Gastrocnemius medialis (tissue), 4 donors: Measurements from ENCODE around the gene ZC2HC1B. TPM values are rescaled to one million over a fixed set of nuclear protein-coding genes. Genes with fewer than 3 reads are reported as not detected.

Experiments used
- ATAC-seq, 2 donors: fragments of 150-250 bp; one replicate each; pipeline ENCODE4 v1.9.1; 2016
- DNase-seq, 2 donors: peaks; one replicate each; pipeline ENCODE4 v3.0.0-alpha.2; 2019
- H3K27ac ChIP-seq, 4 donors: fragments of 200-600 bp; sonication (generic); 1 replicate in 1 of 4; 2 replicates in 3 of 4; pipeline ENCODE4 v1.5.1; 2016 to 2018; ENCODE audit warnings: mild to moderate bottlenecking in 2 of 4, moderate library complexity in 1 of 4
- H3K27me3 ChIP-seq, 3 donors: fragments of 200-600 bp; sonication (generic) in 2 of 3; 1 replicate in 1 of 3; 2 replicates in 2 of 3; pipeline versions ENCODE4 v1.5.1 to v1.6.0; 2016 to 2019; ENCODE audit warnings: mild to moderate bottlenecking in 1 of 3, moderate library complexity in 1 of 3
- H3K36me3 ChIP-seq, 2 donors: fragments of 200-600 bp; sonication (generic) in 1 of 2; one replicate each; pipeline ENCODE4 v1.5.1; 2017 to 2018
- H3K4me1 ChIP-seq, 2 donors: fragments of 200-600 bp; sonication (generic) in 1 of 2; one replicate each; pipeline ENCODE4 v1.5.1; 2016 to 2017; ENCODE audit warnings: mild to moderate bottlenecking in 2 of 2
- H3K4me3 ChIP-seq, 4 donors: fragments of 200-600 bp; sonication (generic) in 3 of 4; 1 replicate in 1 of 4; 2 replicates in 3 of 4; pipeline ENCODE4 v1.5.1; 2016 to 2019; ENCODE audit warnings: mild to moderate bottlenecking in 2 of 4
- H3K9me3 ChIP-seq, 3 donors: fragments of 200-600 bp; sonication (generic) in 2 of 3; 1 replicate in 1 of 3; 2 replicates in 2 of 3; pipeline ENCODE4 v1.5.1; 2016 to 2019
- POLR2A ChIP-seq, 2 donors: fragments of 450-650 bp; IDR thresholded peaks; one replicate each; pipeline ENCODE4 v1.6.1; 2017; ENCODE audit warnings: antibody characterized with exemption in 2 of 2, mild to moderate bottlenecking in 2 of 2, moderate library complexity in 2 of 2
- in situ Hi-C, 4 donors: fragments of 200-750 bp; cut with MboI; loops; one replicate each; pipeline versions ENCODE4 v1.15.0 to v1.8.0; 2017; ENCODE audit warnings: low sequenced_read_pairs in 4 of 4
- intact Hi-C: fragments of 100-400 bp; cut with DNase I; formaldehyde crosslinking; loops from one replicate; pipeline ENCODE4 v1.15.1; 2023; ENCODE audit warnings: low total_unique reads
- total RNA-seq, 4 donors: library from RNA; depleted of rRNA; stranded (reverse); fragments of >200 nt; gene quantifications; one replicate each; pipeline versions ENCODE4 v1.1.0 to v1.2.3, GENCODE V29; 2016
- TF ChIP-seq, protein P1 (sequence below), 5 experiments: fragments of 450-650 bp in 3 of 5; fragments of 200-600 bp in 2 of 5; sonication (generic) in 2 of 5; IDR thresholded peaks in 4 of 5; conservative IDR thresholded peaks in 1 of 5; 1 replicate in 4 of 5; 2 replicates in 1 of 5; pipeline ENCODE4 v1.5.1; 2016 to 2019; ENCODE audit warnings: antibody characterized with exemption in 5 of 5, mild to moderate bottlenecking in 3 of 5, moderate library complexity in 3 of 5

The ZC2HC1B gene
- total RNA-seq, 4 donors from 2014 or later = not detected

DNA sequence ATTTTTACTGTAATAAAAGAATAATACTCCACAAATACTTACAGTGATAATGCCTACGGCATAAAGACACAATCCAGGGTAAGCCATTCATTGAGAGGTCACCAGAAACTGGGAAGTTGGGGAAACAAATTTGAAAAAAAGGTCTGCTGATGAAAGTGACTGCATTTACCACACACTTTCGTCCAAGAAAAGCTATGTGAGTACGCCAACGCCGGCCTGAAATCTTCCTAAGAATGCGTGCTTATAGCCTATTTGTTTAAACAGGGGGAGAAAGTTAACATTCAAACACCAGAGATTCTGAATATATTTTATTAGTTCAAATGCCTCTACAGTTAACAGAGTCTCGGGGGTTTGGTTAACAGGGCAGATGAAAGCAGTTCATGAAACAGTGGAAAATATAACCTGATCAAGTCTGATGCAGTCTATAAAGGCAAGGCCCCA lies 21.8 kb upstream of the ZC2HC1B start:
- Histone ChIP-seq H3K4me3 (peak overlapping the region; percentile 71 to 89 (median 84)), H3K27ac (peak overlapping the region; percentile 85 to 94 (median 89)), H3K27me3 (no peaks in the 10 kb centered on the region), H3K36me3 (peaks cover 3 to 32% of the 10 kb centered on the region in 2 donors), H3K9me3 (no peaks in the 10 kb centered on the region), H3K4me1 (peaks cover 9 to 14% of the 10 kb centered on the region in 2 donors)
- DNase-seq (no peak), ATAC-seq (peak; percentile 32 to 55)
- no peak for TF ChIP-seq POLR2A (IDR thresholded peaks at IDR 0.05)
- TF ChIP-seq, protein P1, sequence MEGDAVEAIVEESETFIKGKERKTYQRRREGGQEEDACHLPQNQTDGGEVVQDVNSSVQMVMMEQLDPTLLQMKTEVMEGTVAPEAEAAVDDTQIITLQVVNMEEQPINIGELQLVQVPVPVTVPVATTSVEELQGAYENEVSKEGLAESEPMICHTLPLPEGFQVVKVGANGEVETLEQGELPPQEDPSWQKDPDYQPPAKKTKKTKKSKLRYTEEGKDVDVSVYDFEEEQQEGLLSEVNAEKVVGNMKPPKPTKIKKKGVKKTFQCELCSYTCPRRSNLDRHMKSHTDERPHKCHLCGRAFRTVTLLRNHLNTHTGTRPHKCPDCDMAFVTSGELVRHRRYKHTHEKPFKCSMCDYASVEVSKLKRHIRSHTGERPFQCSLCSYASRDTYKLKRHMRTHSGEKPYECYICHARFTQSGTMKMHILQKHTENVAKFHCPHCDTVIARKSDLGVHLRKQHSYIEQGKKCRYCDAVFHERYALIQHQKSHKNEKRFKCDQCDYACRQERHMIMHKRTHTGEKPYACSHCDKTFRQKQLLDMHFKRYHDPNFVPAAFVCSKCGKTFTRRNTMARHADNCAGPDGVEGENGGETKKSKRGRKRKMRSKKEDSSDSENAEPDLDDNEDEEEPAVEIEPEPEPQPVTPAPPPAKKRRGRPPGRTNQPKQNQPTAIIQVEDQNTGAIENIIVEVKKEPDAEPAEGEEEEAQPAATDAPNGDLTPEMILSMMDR (IDR thresholded peaks at IDR 0.05 in 4 of 5, conservative IDR thresholded peaks at IDR 0.05 in 1 of 5) = no peak
- intact Hi-C loops (loop anchor here (2.0 kb wide), 3 partner anchors 164 to 392 kb away; partner anchors contain the start of genes ADAT2 and PEX3), in situ Hi-C loops (no loop called here)

DNA sequence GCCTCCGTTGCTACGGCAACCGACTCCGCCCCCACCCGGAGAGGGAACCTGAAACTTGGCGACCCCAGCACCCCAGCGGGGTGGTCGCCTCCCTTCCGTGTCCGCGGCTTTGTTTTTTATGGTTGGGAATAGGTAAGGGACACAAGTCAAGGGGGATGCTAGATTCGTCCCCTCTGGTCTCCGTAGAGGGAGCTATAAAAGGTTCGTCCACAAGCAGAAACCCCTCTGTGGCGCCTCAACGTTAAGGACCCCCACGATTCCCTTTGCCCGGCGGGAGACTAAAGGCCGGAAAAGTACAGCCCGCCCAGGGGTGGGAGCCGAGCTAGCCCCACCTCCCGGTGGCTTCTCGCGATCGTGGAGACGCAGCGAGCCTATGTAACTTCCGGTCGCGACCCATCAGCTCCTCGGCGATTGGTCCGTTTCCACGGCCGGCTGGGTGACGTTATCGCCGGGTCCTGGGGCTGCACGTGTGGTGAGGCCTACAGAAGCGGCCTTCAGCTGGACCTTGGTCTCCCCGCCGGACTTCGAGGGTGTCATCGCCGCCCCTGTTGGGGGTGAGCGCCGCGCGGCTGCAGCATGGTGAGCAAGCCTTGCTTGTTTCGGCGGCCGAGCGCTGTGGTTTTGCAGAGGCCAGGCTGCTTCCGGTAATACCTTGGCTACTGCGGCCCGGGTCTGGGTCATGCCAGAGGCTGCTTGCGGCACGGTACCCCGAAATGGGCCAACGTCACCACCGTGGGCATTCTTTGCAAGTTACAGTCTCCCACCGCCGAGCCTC lies 21.2 kb upstream of the ZC2HC1B start, which contains the start of gene LTV1:
Gene LTV1 (plus strand): TSS at position 437 of the 775 bp plus-strand sequence. CDS start 140 bp downstream, at position 577.
- Histone ChIP-seq H3K4me3 (peak within 1 kb of the TSS; percentile 71 to 89 (median 84)), H3K4me1 (peaks cover 9 to 14% of the 10 kb centered on the region in 2 donors), H3K27ac (peak within 1 kb of the TSS; percentile 85 to 94 (median 89)), H3K9me3 (no peaks in the 10 kb centered on the region), H3K27me3 (no peaks in the 10 kb centered on the region), H3K36me3 (peaks cover 3 to 38% of the 10 kb centered on the region in 2 donors)
- in situ Hi-C loops = no loop called here
- TF ChIP-seq POLR2A (IDR thresholded peaks at IDR 0.05) = peak; percentile 51 to 53
- TF ChIP-seq, protein P1 (IDR thresholded peaks at IDR 0.05 in 4 of 5, conservative IDR thresholded peaks at IDR 0.05 in 1 of 5) = peak in 1 of 5 experiments; percentile 15
- peak; percentile 94 for DNase-seq
- peak; percentile 99 to 100 for ATAC-seq
- intact Hi-C loops = loop anchor here (2.0 kb wide), 3 partner anchors 164 to 392 kb away; partner anchors contain the start of genes ADAT2 and PEX3

GRCh38 chr6:143843677-143843999 lies 20.6 kb upstream of the ZC2HC1B start:
- in situ Hi-C loops (no loop called here), intact Hi-C loops (loop anchor here (2.0 kb wide), 3 partner anchors 165 to 393 kb away; partner anchors contain the start of genes ADAT2 and PEX3)
- Histone ChIP-seq H3K4me3 (peak overlapping the region; percentile 71 to 89 (median 84)), H3K4me1 (peaks cover 9 to 14% of the 10 kb centered on the region in 2 donors), H3K9me3 (no peaks in the 10 kb centered on the region), H3K36me3 (peaks cover 3 to 43% of the 10 kb centered on the region in 2 donors), H3K27me3 (no peaks in the 10 kb centered on the region), H3K27ac (peak overlapping the region; percentile 85 to 94 (median 89))
- peak; percentile 1 to 6 for ATAC-seq
- DNase-seq = no peak
- no peak for TF ChIP-seq POLR2A (IDR thresholded peaks at IDR 0.05)
- TF ChIP-seq, protein P1 (IDR thresholded peaks at IDR 0.05 in 4 of 5, conservative IDR thresholded peaks at IDR 0.05 in 1 of 5) = no peak

DNA sequence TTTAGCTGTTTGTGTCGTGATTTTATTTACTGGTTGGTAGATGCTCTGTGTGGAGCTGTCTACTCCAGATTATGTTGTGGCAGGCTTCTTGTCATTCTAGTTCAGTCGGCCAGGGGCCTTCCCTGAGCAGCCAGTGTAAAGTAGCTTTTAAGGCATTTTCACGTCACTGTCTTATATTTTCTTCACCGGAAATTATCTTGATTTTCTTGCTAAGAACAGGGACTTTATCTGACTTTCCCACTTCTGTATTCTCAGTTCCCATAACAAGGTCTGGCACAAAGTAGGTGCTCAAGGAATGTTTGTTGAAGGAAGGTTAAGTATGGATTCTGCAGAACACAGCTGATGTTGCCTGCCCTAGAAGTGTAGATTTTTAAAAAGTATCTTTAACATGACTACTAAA lies 20.3 kb upstream of the ZC2HC1B start:
- TF ChIP-seq POLR2A (IDR thresholded peaks at IDR 0.05) = no peak
- TF ChIP-seq, protein P1 (IDR thresholded peaks at IDR 0.05 in 4 of 5, conservative IDR thresholded peaks at IDR 0.05 in 1 of 5) = no peak
- intact Hi-C loops (no loop called here), in situ Hi-C loops (no loop called here)
- ATAC-seq = no peak
- H3K27me3 ChIP-seq = no peaks in the 10 kb centered on the region
- peak overlapping the region; percentile 71 to 89 (median 84) for H3K4me3 ChIP-seq
- DNase-seq = no peak
- no peaks in the 10 kb centered on the region for H3K9me3 ChIP-seq
- H3K27ac ChIP-seq = peak overlapping the region; percentile 85 to 94 (median 89)
- H3K36me3 ChIP-seq = peaks cover 3 to 46% of the 10 kb centered on the region in 2 donors
- peaks cover 9 to 14% of the 10 kb centered on the region in 2 donors for H3K4me1 ChIP-seq
